ENCODE data around the gene UBE2E2. TPM values are rescaled to one million over a fixed set of nuclear protein-coding genes. Genes with fewer than 3 reads are reported as not detected.

Gene UBE2E2
- total and polyA plus RNA-seq, 2 donors (not counting 1 experiment from before 2014, with no cell fraction given): 16.0 to 45.0 TPM

DNA sequence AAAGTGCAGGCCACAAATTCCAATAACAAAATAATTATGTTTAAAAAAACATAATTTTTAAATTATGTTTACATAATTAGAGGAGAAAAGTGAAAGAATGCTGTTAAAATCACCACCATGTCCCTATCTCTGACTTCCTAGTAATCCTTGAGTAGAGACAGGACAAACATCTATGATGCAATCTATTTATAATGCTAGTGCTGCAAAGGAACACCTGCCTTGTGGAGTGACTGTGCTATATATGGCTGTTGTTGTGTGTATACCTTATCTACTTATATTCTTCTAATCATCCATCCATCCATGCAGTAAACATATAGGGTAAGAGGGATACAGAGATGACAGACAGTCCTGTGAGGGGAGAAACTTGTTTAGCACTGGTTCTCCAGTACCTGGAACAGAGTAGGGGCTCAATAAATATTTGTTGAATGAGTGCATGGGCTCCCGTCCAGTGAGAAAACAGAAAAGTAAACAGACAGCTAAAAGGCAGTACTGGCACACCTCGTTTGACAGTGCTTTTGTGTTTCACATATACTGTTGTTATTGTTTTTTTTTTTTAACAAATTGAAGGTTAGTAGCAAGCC lies 373.3 kb downstream of the UBE2E2 start:
- H3K9me3 Mint-ChIP-seq (ENCODE audit: insufficient read depth): no peaks in the 10 kb centered on the region
- H3K4me1 Mint-ChIP-seq: no peaks in the 10 kb centered on the region
- no peaks in the 10 kb centered on the region for H3K79me2 ChIP-seq (ENCODE audit: control insufficient read depth, insufficient read depth, low read length)
- TF ChIP-seq, protein P1, sequence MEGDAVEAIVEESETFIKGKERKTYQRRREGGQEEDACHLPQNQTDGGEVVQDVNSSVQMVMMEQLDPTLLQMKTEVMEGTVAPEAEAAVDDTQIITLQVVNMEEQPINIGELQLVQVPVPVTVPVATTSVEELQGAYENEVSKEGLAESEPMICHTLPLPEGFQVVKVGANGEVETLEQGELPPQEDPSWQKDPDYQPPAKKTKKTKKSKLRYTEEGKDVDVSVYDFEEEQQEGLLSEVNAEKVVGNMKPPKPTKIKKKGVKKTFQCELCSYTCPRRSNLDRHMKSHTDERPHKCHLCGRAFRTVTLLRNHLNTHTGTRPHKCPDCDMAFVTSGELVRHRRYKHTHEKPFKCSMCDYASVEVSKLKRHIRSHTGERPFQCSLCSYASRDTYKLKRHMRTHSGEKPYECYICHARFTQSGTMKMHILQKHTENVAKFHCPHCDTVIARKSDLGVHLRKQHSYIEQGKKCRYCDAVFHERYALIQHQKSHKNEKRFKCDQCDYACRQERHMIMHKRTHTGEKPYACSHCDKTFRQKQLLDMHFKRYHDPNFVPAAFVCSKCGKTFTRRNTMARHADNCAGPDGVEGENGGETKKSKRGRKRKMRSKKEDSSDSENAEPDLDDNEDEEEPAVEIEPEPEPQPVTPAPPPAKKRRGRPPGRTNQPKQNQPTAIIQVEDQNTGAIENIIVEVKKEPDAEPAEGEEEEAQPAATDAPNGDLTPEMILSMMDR (IDR thresholded peaks at IDR 0.05): no peak
- no peak for TF ChIP-seq EZH2 (IDR thresholded peaks at IDR 0.05; ENCODE audit: borderline replicate concordance, insufficient read depth, low read depth, low read length, poor library complexity, severe bottlenecking)
- POLR2A ChIA-PET: no interaction called here
- no peak overlapping the region for H3K4me3 Mint-ChIP-seq
- no peak overlapping the region for H2AFZ ChIP-seq (ENCODE audit: insufficient read depth, low read depth, low read length, poor library complexity, severe bottlenecking)
- H3K27me3 Mint-ChIP-seq: no peaks in the 10 kb centered on the region
- no peak overlapping the region for H3K27ac Mint-ChIP-seq
- H3K4me1 ChIP-seq (ENCODE audit: control insufficient read depth in 2 of 2, insufficient read depth in 2 of 2, low read length in 2 of 2): no peaks in the 10 kb centered on the region
- no peaks in the 10 kb centered on the region for H3K27me3 ChIP-seq (replicated peaks in 1 of 4; ENCODE audit: control extremely low read depth in 1 of 4, control insufficient read depth in 3 of 4, insufficient read depth in 4 of 4, low read length in 3 of 4)
- no peak for ATAC-seq (ENCODE audit: low read depth)
- H3K4me2 ChIP-seq (replicated peaks; ENCODE audit: low read depth, low read length, poor library complexity, severe bottlenecking): no peak overlapping the region
- H3K27ac ChIP-seq (ENCODE audit: low read length in 2 of 2): no peak overlapping the region
- H3K9ac ChIP-seq (ENCODE audit: low read length): no peak overlapping the region
- no peaks in the 10 kb centered on the region for H4K20me1 ChIP-seq (ENCODE audit: control insufficient read depth, insufficient read depth, low read length, poor library complexity, severe bottlenecking)
- H3K9me3 ChIP-seq (ENCODE audit: control extremely low read depth in 1 of 3, control insufficient read depth in 2 of 3, insufficient read depth in 1 of 3, low read length in 2 of 3): no peaks in the 10 kb centered on the region
- no peak for DNase-seq
- intact Hi-C loops (cut with micrococcal nuclease): no loop called here
- CTCF ChIA-PET: no interaction called here
- 100% methylated on average over 1 of the region's 2 CpGs for WGBS (ENCODE audit: insufficient coverage)
- no peak overlapping the region for H3K4me3 ChIP-seq (ENCODE audit: control extremely low read depth in 1 of 5, extremely low read depth in 1 of 5, insufficient read depth in 1 of 5, low read depth in 2 of 5, low read length in 4 of 5)
- H3K36me3 ChIP-seq (replicated peaks in 1 of 2; ENCODE audit: control extremely low read depth in 1 of 2, control insufficient read depth in 1 of 2, extremely low read depth in 1 of 2, insufficient read depth in 2 of 2, low read length in 1 of 2): peaks cover 0 to 3% of the 10 kb centered on the region in 2 experiments

DNA sequence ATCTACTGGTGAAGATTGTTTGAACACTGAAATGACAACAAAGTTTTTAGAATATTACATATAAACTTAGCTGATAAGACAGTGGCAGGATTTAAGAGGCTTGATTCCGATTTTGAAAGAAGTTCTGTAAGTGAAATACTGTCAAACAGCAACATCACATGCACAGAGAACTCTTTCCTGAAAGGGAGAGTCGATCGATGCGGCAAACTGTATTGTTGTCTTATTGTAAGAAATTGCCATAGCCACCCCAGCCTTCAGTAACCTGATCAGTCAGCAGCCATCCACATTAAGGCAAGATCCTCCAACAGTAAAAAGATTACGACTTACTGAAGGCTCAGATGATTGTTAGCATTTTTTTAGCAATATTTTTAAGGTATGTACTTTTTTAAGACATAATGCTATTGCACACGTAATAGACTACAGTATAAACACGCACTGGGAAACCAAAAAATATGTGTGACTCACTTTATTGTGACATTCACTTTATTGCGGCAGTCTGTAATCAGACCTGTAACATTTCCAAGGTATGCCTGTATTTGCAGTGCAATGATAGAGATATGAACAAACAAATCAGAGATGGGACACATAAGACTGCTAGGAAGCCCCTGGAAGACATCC lies 377.1 kb downstream of the UBE2E2 start:
- H3K4me1 ChIP-seq (ENCODE audit: control insufficient read depth in 2 of 2, insufficient read depth in 2 of 2, low read length in 2 of 2): no peaks in the 10 kb centered on the region
- H2AFZ ChIP-seq (ENCODE audit: insufficient read depth, low read depth, low read length, poor library complexity, severe bottlenecking): no peak overlapping the region
- intact Hi-C loops (cut with micrococcal nuclease): no loop called here
- H3K27ac ChIP-seq (ENCODE audit: low read length in 2 of 2): no peak overlapping the region
- DNase-seq (no peak), ATAC-seq (ENCODE audit: low read depth) (no peak)
- WGBS (ENCODE audit: insufficient coverage): no CpG with 5 or more reads among the region's 8 CpGs
- Mint-ChIP-seq H3K9me3 (ENCODE audit: insufficient read depth) (peaks cover 7% of the 10 kb centered on the region), H3K4me1 (peaks cover 2% of the 10 kb centered on the region), H3K27ac (no peak overlapping the region), H3K4me3 (no peak overlapping the region), H3K27me3 (no peaks in the 10 kb centered on the region)
- H3K9ac ChIP-seq (ENCODE audit: low read length): no peak overlapping the region
- H3K9me3 ChIP-seq (ENCODE audit: control extremely low read depth in 1 of 3, control insufficient read depth in 2 of 3, insufficient read depth in 1 of 3, low read length in 2 of 3): no peaks in the 10 kb centered on the region
- H3K27me3 ChIP-seq (replicated peaks in 1 of 4; ENCODE audit: control extremely low read depth in 1 of 4, control insufficient read depth in 3 of 4, insufficient read depth in 4 of 4, low read length in 3 of 4): no peaks in the 10 kb centered on the region
- TF ChIP-seq, protein P1 (IDR thresholded peaks at IDR 0.05): no peak
- TF ChIP-seq EZH2 (IDR thresholded peaks at IDR 0.05; ENCODE audit: borderline replicate concordance, insufficient read depth, low read depth, low read length, poor library complexity, severe bottlenecking): no peak
- H4K20me1 ChIP-seq (ENCODE audit: control insufficient read depth, insufficient read depth, low read length, poor library complexity, severe bottlenecking): no peaks in the 10 kb centered on the region
- ChIA-PET POLR2A (no interaction called here), CTCF (no interaction called here)
- no peak overlapping the region for H3K4me3 ChIP-seq (ENCODE audit: control extremely low read depth in 1 of 5, extremely low read depth in 1 of 5, insufficient read depth in 1 of 5, low read depth in 2 of 5, low read length in 4 of 5)
- no peak overlapping the region for H3K4me2 ChIP-seq (replicated peaks; ENCODE audit: low read depth, low read length, poor library complexity, severe bottlenecking)
- H3K36me3 ChIP-seq (replicated peaks in 1 of 2; ENCODE audit: control extremely low read depth in 1 of 2, control insufficient read depth in 1 of 2, extremely low read depth in 1 of 2, insufficient read depth in 2 of 2, low read length in 1 of 2): peaks cover 0 to 3% of the 10 kb centered on the region in 2 experiments
- H3K79me2 ChIP-seq (ENCODE audit: control insufficient read depth, insufficient read depth, low read length): no peaks in the 10 kb centered on the region

Data from B cell (primary cell).